Endodermal cell (in vitro differentiated cells): ENCODE measurements around the gene ZNF446. TPM values are rescaled to one million over a fixed set of nuclear protein-coding genes. Genes with fewer than 3 reads are reported as not detected.
A peak's percentile ranks its signal among the peaks of the same experiment; 100 is the strongest.

ENCODE experiments used
- DNase-seq: peaks from one replicate; pipeline ENCODE4 v3.0.0-alpha.2; 2017
- H3K27ac ChIP-seq: 2 replicates; pipeline ENCODE4 v1.5.1; 2013; ENCODE audit warnings: mild to moderate bottlenecking, low read depth, low read length, moderate library complexity
- H3K27me3 ChIP-seq: 2 replicates; pipeline ENCODE4 v1.6.1; 2013; ENCODE audit warnings: mild to moderate bottlenecking, low read length, moderate library complexity; ENCODE audit not compliant: insufficient read depth, control insufficient read depth, poor library complexity, severe bottlenecking
- H3K36me3 ChIP-seq: 2 replicates; pipeline ENCODE4 v1.7.0; 2013; ENCODE audit warnings: mild to moderate bottlenecking, low read length, moderate library complexity; ENCODE audit not compliant: control insufficient read depth, insufficient read depth
- H3K4me1 ChIP-seq: one replicate; pipeline ENCODE4 v1.7.0; 2013; ENCODE audit warnings: low read length; ENCODE audit not compliant: control insufficient read depth, insufficient read depth
- H3K4me3 ChIP-seq: 2 replicates; pipeline ENCODE4 v1.5.1; 2013; ENCODE audit warnings: mild to moderate bottlenecking, low read length, moderate library complexity
- H3K9ac ChIP-seq: 2 replicates; pipeline ENCODE4 v1.6.1; 2013; ENCODE audit warnings: mild to moderate bottlenecking, low read length, moderate library complexity; ENCODE audit not compliant: poor library complexity, severe bottlenecking; ENCODE audit errors: extremely low read depth
- H3K9me3 ChIP-seq: 2 replicates; pipeline ENCODE4 v1.6.1; 2013; ENCODE audit warnings: mild to moderate bottlenecking, low read length, moderate library complexity; ENCODE audit not compliant: control insufficient read depth
- H3K27ac Mint-ChIP-seq: 2 replicates; pipeline ENCODE4 v1.8.0; 2020; ENCODE audit warnings: mixed read lengths
- H3K27me3 Mint-ChIP-seq: 2 replicates; pipeline ENCODE4 v1.8.0; 2021; ENCODE audit warnings: mild to moderate bottlenecking, mixed read lengths; ENCODE audit not compliant: insufficient read depth
- H3K36me3 Mint-ChIP-seq: 2 replicates; pipeline ENCODE4 v1.8.0; 2020; ENCODE audit warnings: low read depth, mixed read lengths
- H3K4me1 Mint-ChIP-seq: 2 replicates; pipeline ENCODE4 v1.8.0; 2020; ENCODE audit warnings: mixed read lengths
- H3K4me3 Mint-ChIP-seq: 2 replicates; pipeline ENCODE4 v1.8.0; 2020; ENCODE audit warnings: mild to moderate bottlenecking, moderate library complexity, mixed read lengths
- H3K9me3 Mint-ChIP-seq: 2 replicates; pipeline ENCODE4 v1.8.0; 2020; ENCODE audit warnings: mild to moderate bottlenecking, mixed read lengths
- CTCF ChIP-seq: fragments of 200-600 bp; sonication (generic); conservative IDR thresholded peaks from 2 replicates; pipeline ENCODE4 v1.5.0; 2021; ENCODE audit warnings: antibody characterized with exemption, mild to moderate bottlenecking
- WGBS, 2 experiments: methylation state at CpG; one replicate each; pipeline versions ENCODE4 v1.1.5 to v1.1.7; 2013; ENCODE audit warnings: missing lambda C conversion rate in 2 of 2, mixed read lengths in 1 of 2; ENCODE audit not compliant: insufficient coverage in 1 of 2, insufficient read length in 1 of 2; 5-methylcytosine and 5-hydroxymethylcytosine counted together
- total RNA-seq, 2 donors: library from RNA; stranded (reverse); fragmentation: NEBNext Ultra II Directional in 1 of 2; extraction: Animal tissue kit (Norgen Biotek cat#: 25700) in 1 of 2; gene quantifications; 2 replicates in 1 of 2; 3 replicates in 1 of 2; pipeline ENCODE4 v1.2.1, GENCODE V29; 2021

ZNF446 gene
- total RNA-seq, 2 donors from 2014 or later: 10.4 to 10.7 TPM

- TF ChIP-seq CTCF: no peak
- Histone ChIP-seq H3K9me3 (no peaks in the 10 kb centered on the region), H3K27ac (no peak overlapping the region), H3K4me3 (no peak overlapping the region), H3K9ac (no peak overlapping the region), H3K27me3 (no peaks in the 10 kb centered on the region), H3K4me1 (peaks cover 4% of the 10 kb centered on the region), H3K36me3 (peaks cover 9% of the 10 kb centered on the region)
- Mint-ChIP-seq H3K27ac (peak overlapping the region; percentile 73), H3K36me3 (peaks cover 15% of the 10 kb centered on the region), H3K9me3 (no peaks in the 10 kb centered on the region), H3K27me3 (peaks cover 2% of the 10 kb centered on the region), H3K4me3 (peak overlapping the region; percentile 62), H3K4me1 (peaks cover 16% of the 10 kb centered on the region)
- WGBS, 2 experiments: 90% methylated on average over 2 of the region's 2 CpGs; no CpG with 5 or more reads in 1 of the 2 experiments
- DNase-seq: no peak
Measured at GRCh38 chr19:58515259-58515658, 39.1 kb downstream of the ZNF446 start.

DNA sequence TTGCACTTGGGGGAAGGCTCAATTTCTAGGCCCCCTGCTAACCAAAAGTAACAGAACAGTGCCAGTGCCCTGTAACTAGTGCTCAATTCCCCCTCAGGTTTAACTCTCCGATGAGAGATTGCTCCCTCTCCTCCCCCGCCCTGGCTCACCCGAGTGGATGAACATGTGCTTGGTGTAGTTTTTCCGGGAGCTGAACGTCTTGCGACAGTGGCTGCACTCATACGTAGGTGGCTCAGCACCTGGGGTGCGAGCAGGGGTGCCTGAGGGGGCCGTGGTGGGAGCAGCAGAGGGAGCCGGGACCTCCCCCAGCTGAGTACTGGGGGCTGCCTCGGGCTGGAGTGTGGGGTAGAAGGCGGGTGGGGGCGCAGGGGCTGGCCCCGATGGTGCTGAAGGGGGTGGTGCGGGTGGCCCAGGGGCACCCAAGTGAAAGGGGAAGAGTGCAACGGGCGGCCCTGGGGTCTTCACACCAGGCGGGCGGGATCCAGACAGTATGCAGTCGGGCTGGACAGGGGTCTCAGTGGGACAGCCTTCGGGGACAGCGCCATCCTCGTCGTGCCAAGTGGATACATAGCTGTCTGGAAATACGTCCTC, 40.2 kb downstream of the ZNF446 start:
- Mint-ChIP-seq H3K36me3 (peaks cover 15% of the 10 kb centered on the region), H3K27me3 (no peaks in the 10 kb centered on the region), H3K4me3 (peak overlapping the region; percentile 62), H3K27ac (no peak overlapping the region), H3K4me1 (peaks cover 18% of the 10 kb centered on the region), H3K9me3 (no peaks in the 10 kb centered on the region)
- no peak overlapping the region for H3K9ac ChIP-seq
- no peaks in the 10 kb centered on the region for H3K27me3 ChIP-seq
- 91 to 94% methylated on average over 14 to 25 of the region's 25 CpGs for WGBS, 2 experiments
- H3K4me3 ChIP-seq: no peak overlapping the region
- no peak for DNase-seq
- no peak for TF ChIP-seq CTCF
- peaks cover 9% of the 10 kb centered on the region for H3K36me3 ChIP-seq
- peaks cover 4% of the 10 kb centered on the region for H3K4me1 ChIP-seq
- no peaks in the 10 kb centered on the region for H3K9me3 ChIP-seq
- H3K27ac ChIP-seq: no peak overlapping the region

- Histone ChIP-seq H3K27ac (no peak overlapping the region), H3K4me3 (no peak overlapping the region), H3K4me1 (peaks cover 4% of the 10 kb centered on the region), H3K36me3 (peaks cover 9% of the 10 kb centered on the region), H3K9ac (no peak overlapping the region), H3K27me3 (no peaks in the 10 kb centered on the region), H3K9me3 (no peaks in the 10 kb centered on the region)
- H3K36me3 Mint-ChIP-seq: peaks cover 15% of the 10 kb centered on the region
- WGBS, 2 experiments: 96 to 98% methylated on average over 30 to 65 of the region's 65 CpGs
- peaks cover 23% of the 10 kb centered on the region for H3K4me1 Mint-ChIP-seq
- DNase-seq: no peak
- H3K9me3 Mint-ChIP-seq: no peaks in the 10 kb centered on the region
- peak; percentile 54 for TF ChIP-seq CTCF
- peak overlapping the region; percentile 96 for H3K4me3 Mint-ChIP-seq
- H3K27ac Mint-ChIP-seq: no peak overlapping the region
- H3K27me3 Mint-ChIP-seq: no peaks in the 10 kb centered on the region
Measured at GRCh38 chr19:58516964-58517833, 41.0 kb downstream of the ZNF446 start.
